Keratinocyte (primary cell): Measurements from ENCODE around the gene MBP.

Experiments used
- EZH2 ChIP-seq: IDR thresholded peaks from one replicate; pipeline ENCODE4 v1.6.1; 2012; ENCODE audit warnings: inconsistent platforms, mild to moderate bottlenecking, low read length, moderate library complexity
- TF ChIP-seq, protein P1 (sequence below), 3 experiments: IDR thresholded peaks in 1 of 3; conservative IDR thresholded peaks in 1 of 3; optimal IDR thresholded peaks in 1 of 3; 2 replicates in 2 of 3; 3 replicates in 1 of 3; pipeline versions ENCODE3 to v1.5.1; 2011; ENCODE audit warnings: low read length in 3 of 3, mild to moderate bottlenecking in 3 of 3, moderate library complexity in 2 of 3, control low read depth in 1 of 3, inconsistent platforms in 1 of 3; ENCODE audit not compliant: insufficient read depth in 2 of 3; ENCODE audit errors: extremely low read depth in 1 of 3

DNA sequence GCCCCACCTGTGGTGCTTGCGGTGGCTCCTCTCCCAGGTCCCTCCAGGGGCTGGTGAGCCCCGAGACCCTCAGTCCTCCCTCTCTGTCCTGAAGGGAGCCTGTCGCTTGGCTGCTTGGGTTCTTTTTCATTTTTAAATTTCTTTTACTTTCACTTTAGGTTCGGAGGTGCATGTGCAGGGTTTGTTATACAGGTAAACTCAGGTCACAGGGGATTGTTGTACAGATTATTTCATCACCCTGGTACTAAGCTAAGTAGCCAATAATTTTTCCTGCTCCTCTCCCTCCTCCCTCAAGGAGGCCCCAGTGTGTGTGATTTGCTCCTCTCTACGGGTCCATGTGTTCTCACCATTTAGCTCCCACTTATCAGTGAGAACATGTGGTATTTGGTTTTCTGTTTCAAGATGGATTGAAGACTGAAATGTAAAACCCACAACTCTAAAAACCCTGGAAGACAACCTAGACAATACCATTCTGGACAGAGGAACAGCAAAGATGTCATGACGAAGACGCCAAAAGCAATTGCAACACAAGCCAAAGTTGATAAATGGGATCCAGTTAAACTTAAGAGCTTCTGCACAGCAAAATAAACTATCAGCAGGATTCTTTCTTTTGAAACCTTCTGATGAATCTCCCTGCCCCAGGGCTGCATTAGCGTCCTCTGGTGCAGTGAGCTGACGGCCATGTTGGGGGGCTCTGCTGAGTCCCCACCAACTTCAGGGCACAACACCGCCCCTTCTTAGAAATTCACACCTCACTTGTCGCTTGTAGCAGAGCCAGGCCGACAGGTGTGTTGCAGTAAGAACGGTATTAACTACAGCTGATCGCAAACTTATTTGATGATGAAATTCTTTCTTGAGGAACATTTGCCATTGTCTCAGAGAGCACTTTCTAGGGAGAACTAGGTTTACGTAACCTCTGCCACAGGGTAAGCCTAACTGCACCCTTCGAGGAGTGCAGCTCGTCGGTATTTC lies 174.9 kb downstream of the MBP start:
- TF ChIP-seq, protein P1, sequence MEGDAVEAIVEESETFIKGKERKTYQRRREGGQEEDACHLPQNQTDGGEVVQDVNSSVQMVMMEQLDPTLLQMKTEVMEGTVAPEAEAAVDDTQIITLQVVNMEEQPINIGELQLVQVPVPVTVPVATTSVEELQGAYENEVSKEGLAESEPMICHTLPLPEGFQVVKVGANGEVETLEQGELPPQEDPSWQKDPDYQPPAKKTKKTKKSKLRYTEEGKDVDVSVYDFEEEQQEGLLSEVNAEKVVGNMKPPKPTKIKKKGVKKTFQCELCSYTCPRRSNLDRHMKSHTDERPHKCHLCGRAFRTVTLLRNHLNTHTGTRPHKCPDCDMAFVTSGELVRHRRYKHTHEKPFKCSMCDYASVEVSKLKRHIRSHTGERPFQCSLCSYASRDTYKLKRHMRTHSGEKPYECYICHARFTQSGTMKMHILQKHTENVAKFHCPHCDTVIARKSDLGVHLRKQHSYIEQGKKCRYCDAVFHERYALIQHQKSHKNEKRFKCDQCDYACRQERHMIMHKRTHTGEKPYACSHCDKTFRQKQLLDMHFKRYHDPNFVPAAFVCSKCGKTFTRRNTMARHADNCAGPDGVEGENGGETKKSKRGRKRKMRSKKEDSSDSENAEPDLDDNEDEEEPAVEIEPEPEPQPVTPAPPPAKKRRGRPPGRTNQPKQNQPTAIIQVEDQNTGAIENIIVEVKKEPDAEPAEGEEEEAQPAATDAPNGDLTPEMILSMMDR (optimal IDR thresholded peaks at IDR 0.05 in 1 of 3, IDR thresholded peaks at IDR 0.05 in 1 of 3, conservative IDR thresholded peaks at IDR 0.05 in 1 of 3; ENCODE audit: extremely low read depth in 1 of 3, insufficient read depth in 2 of 3, low read length in 3 of 3): no peak
- TF ChIP-seq EZH2: no peak
